Measurements from ENCODE around the gene ADCY10. TPM values are rescaled to one million over a fixed set of nuclear protein-coding genes. Genes with fewer than 3 reads are reported as not detected.
"Not testable (repeated sequence)": the region's sequence is repeated elsewhere in the genome, so short reads cannot be mapped to it uniquely, and the experiment has no call there.

ADCY10 gene
- total RNA-seq, 6 experiments from 2014 or later = 0.12 to 0.22 (median 0.17) TPM; not detected in 2

GRCh38 chr1:167832693-167833092 lies 81.2 kb downstream of the ADCY10 start:
- Mint-ChIP-seq H3K4me1 (ENCODE audit: low read depth) (peaks cover 14% of the 10 kb centered on the region), H3K36me3 (ENCODE audit: low read depth) (no peaks in the 10 kb centered on the region), H3K4me3 (no peak overlapping the region), H3K27ac (no peak overlapping the region), H3K27me3 (ENCODE audit: insufficient read depth) (no peaks in the 10 kb centered on the region), H3K9me3 (no peaks in the 10 kb centered on the region)
- DNase-seq = no peak
- no peak for TF ChIP-seq CTCF (IDR thresholded peaks at IDR 0.05)

DNA sequence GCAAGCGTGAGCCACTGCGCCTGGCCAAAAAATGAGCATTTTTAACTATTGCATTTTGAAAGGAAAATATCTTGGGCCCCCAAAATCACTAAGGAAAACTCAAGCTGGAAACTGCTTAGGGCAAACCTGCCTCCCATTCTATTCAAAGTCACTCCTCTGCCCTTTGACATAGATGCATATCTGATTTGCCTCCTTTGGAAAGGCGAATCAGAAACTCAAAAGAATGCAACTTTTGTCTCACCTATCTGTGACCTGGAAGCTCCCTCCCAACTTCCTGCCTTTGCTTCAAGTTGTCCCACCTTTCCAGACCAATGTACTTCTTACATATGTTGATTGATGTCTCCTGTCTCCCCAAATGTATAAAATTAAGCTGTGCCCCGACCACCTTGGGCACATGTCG lies 83.3 kb downstream of the ADCY10 start:
- not testable (repeated sequence) for H3K27me3 Mint-ChIP-seq (ENCODE audit: insufficient read depth); H3K36me3 Mint-ChIP-seq (ENCODE audit: low read depth); DNase-seq; H3K27ac Mint-ChIP-seq; H3K9me3 Mint-ChIP-seq; H3K4me3 Mint-ChIP-seq
- H3K4me1 Mint-ChIP-seq (ENCODE audit: low read depth) = peaks cover 14% of the 10 kb centered on the region

DNA sequence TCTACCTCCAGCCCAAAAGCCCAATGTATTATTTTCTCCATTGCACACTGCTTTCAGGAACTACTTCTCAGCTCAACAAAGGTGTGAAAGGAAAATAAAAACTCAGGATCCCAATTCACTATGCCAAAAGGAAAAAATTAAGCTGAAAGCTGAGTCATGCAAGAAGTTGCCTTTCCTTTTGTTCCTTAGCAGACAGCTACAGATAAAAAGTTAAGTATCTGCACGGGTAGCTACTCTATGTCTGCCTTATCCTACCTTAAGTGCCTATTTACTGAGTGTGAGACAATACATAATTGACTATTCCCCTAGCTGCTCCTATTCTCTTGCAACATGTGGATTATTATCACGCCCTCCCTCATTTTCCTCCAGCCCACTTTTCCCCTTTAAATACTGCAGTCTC lies 84.1 kb downstream of the ADCY10 start:
- DNase-seq = no peak
- Mint-ChIP-seq H3K36me3 (ENCODE audit: low read depth) (no peaks in the 10 kb centered on the region), H3K4me3 (no peak overlapping the region), H3K4me1 (ENCODE audit: low read depth) (peaks cover 14% of the 10 kb centered on the region), H3K27ac (no peak overlapping the region), H3K9me3 (no peaks in the 10 kb centered on the region), H3K27me3 (ENCODE audit: insufficient read depth) (no peaks in the 10 kb centered on the region)
- TF ChIP-seq CTCF (IDR thresholded peaks at IDR 0.05) = no peak

DNA sequence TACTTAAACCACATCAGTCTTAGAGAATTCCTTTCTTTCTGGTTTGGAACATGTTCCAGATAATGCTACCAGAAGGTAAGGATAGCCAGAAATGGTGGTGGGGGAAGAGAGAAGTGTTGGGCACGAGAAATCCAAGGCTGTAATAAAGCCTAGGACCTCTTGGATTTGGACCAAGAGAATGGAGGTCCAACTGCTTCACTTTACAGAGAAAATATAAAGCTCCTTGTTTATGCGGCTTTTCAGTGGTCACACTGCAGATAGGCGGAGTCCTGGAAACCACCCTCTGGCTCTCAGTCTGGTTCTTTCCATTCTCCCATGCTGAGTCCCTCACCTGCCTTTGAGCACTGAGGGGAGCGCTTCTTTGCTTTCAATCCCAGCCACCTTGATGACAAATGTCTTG lies 87.8 kb downstream of the ADCY10 start:
- Mint-ChIP-seq H3K4me3 (no peak overlapping the region), H3K27me3 (ENCODE audit: insufficient read depth) (no peaks in the 10 kb centered on the region), H3K4me1 (ENCODE audit: low read depth) (peaks cover 31% of the 10 kb centered on the region), H3K9me3 (no peaks in the 10 kb centered on the region), H3K27ac (no peak overlapping the region), H3K36me3 (ENCODE audit: low read depth) (peaks cover 5% of the 10 kb centered on the region; the same call in 1 of the 2 replicates)
- DNase-seq = no peak
- no peak for TF ChIP-seq CTCF (IDR thresholded peaks at IDR 0.05)

- DNase-seq = no peak
- Mint-ChIP-seq H3K4me1 (ENCODE audit: low read depth) (peaks cover 37% of the 10 kb centered on the region), H3K36me3 (ENCODE audit: low read depth) (peaks cover 11% of the 10 kb centered on the region; the same call in 1 of the 2 replicates), H3K27ac (no peak overlapping the region), H3K9me3 (no peaks in the 10 kb centered on the region), H3K27me3 (ENCODE audit: insufficient read depth) (no peaks in the 10 kb centered on the region), H3K4me3 (no peak overlapping the region)
- no peak for TF ChIP-seq CTCF (IDR thresholded peaks at IDR 0.05)
These were observed 88.4 kb downstream of the ADCY10 start for GRCh38 chr1:167825419-167826079.

GRCh38 chr1:167824163-167824794 lies 89.7 kb downstream of the ADCY10 start:
- Mint-ChIP-seq H3K4me1 (ENCODE audit: low read depth) (peaks cover 40% of the 10 kb centered on the region), H3K36me3 (ENCODE audit: low read depth) (peaks cover 16% of the 10 kb centered on the region), H3K27ac (no peak overlapping the region), H3K9me3 (no peaks in the 10 kb centered on the region; the same call in 1 of the 2 replicates), H3K27me3 (ENCODE audit: insufficient read depth) (no peaks in the 10 kb centered on the region; the same call in 1 of the 2 replicates), H3K4me3 (no peak overlapping the region)
- no peak for DNase-seq
- TF ChIP-seq CTCF (IDR thresholded peaks at IDR 0.05) = no peak
